Kidney (tissue), 14 donors: Measurements from ENCODE around the gene SLC9A8. TPM values are rescaled to one million over a fixed set of nuclear protein-coding genes. Genes with fewer than 3 reads are reported as not detected.

ENCODE experiments used
- DNase-seq, 5 donors: peaks; one replicate each; pipeline ENCODE4 v3.0.0-alpha.2; 2013 to 2020
- FAIRE-seq: peaks from 2 replicates; lab custom pipeline; 2012; peaks lifted over from hg19 to GRCh38; lab: Jason Lieb, UNC
- H3K27ac ChIP-seq, 2 donors: one replicate each; pipeline ENCODE4 v1.7.0; 2013; ENCODE audit warnings: low read depth in 2 of 2, low read length in 2 of 2, inconsistent platforms in 1 of 2
- H3K27me3 ChIP-seq: one replicate; pipeline ENCODE4 v1.7.1; 2013; ENCODE audit warnings: low read length, inconsistent platforms; ENCODE audit not compliant: control insufficient read depth, insufficient read depth
- H3K36me3 ChIP-seq, 3 donors: one replicate each; pipeline versions ENCODE4 v1.7.0 to v1.7.1; 2013; ENCODE audit warnings: low read length in 3 of 3, control low read depth in 1 of 3, inconsistent platforms in 1 of 3; ENCODE audit not compliant: insufficient read depth in 3 of 3, control insufficient read depth in 2 of 3
- H3K4me1 ChIP-seq, 3 donors: one replicate each; pipeline versions ENCODE4 v1.7.0 to v1.7.1; 2013; ENCODE audit warnings: low read length in 3 of 3, inconsistent platforms in 1 of 3, low read depth in 1 of 3; ENCODE audit not compliant: control insufficient read depth in 2 of 3, insufficient read depth in 2 of 3
- H3K4me3 ChIP-seq, 3 donors: one replicate each; pipeline versions ENCODE4 v1.7.0 to v1.8.1; 2013; ENCODE audit warnings: low read length in 3 of 3, control low read depth in 1 of 3, inconsistent platforms in 1 of 3
- H3K9ac ChIP-seq, 3 donors: one replicate each; pipeline versions ENCODE4 v1.7.0 to v1.7.1; 2013; ENCODE audit warnings: low read length in 3 of 3, control low read depth in 1 of 3, inconsistent platforms in 1 of 3
- H3K9me3 ChIP-seq, 3 donors: one replicate each; pipeline versions ENCODE4 v1.7.0 to v1.7.1; 2013; ENCODE audit warnings: low read length in 3 of 3, control low read depth in 1 of 3, inconsistent platforms in 1 of 3; ENCODE audit not compliant: control insufficient read depth in 2 of 3, insufficient read depth in 1 of 3
- intact Hi-C: fragments of 100-400 bp; cut with DNase I; formaldehyde crosslinking; loops from one replicate; pipeline ENCODE4 v1.11.1; 2022
- polyA plus RNA-seq: library from polyadenylated mRNA; stranded (reverse); fragments of 350-450 nt; fragmentation: Illumina TruSeq; extraction: RNeasy Lipid Tissue Mini Kit (QIAGEN cat#74804); gene quantifications from one replicate; pipeline ENCODE4 v1.2.3, GENCODE V29; 2014; ENCODE audit warnings: low read depth, low replicate concordance; ENCODE audit not compliant: insufficient read depth
- total RNA-seq: library from RNA; stranded (reverse); fragmentation: NEBNext Ultra II Directional; extraction: Animal tissue kit (Norgen Biotek cat#: 25700); gene quantifications from one replicate; pipeline ENCODE4 v1.2.1, GENCODE V29; 2021
- TF ChIP-seq, protein P1 (sequence below): IDR thresholded peaks from 3 replicates; pipeline ENCODE4 v1.5.1; 2012; ENCODE audit warnings: mild to moderate bottlenecking, moderate library complexity, borderline replicate concordance; ENCODE audit not compliant: insufficient read depth; ENCODE audit errors: extremely low read depth
- donor health status: control.
- donor health status: control.
- donor health status: control.
- donor health status: control.
- donor health status: control.
- donor health status: DM: yes; HTN: yes; CAD: no.
- donor health status: Normal renal cell carcinoma (clear cell type).

SLC9A8 gene
- total and polyA plus RNA-seq, 2 donors from 2014 or later: 4.5 to 22.4 TPM

DNA sequence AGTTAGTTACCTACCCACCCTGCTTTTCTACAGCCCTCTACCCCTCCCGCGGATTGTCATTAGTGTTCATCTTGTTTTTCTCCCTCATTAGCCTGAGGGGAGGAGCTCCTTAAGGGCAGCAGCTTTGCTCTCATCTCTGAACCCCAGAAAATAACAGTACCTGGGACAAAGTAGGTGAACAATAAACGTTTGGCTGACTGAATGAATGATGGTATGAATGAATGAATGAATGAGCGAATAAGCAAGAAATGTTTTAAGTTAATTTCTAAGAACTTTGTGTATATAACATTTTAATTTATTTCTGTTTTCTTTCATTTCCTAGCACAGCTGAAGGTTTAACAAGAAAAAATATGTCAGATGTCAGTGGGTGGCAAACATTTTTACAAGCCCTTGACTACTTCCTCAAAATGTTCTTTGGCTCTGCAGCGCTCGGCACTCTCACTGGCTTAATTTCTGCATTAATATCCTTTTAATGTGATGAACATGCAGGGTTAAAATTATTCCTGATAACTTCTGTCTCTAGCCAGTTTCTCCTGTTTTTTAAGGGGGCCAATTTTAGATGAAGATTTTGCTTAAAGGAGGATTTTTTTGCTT is 50.1 kb downstream of the SLC9A8 start:
- peaks cover 0 to 3% (median 0%) of the 10 kb centered on the region in 3 donors for H3K4me1 ChIP-seq
- TF ChIP-seq, protein P1, sequence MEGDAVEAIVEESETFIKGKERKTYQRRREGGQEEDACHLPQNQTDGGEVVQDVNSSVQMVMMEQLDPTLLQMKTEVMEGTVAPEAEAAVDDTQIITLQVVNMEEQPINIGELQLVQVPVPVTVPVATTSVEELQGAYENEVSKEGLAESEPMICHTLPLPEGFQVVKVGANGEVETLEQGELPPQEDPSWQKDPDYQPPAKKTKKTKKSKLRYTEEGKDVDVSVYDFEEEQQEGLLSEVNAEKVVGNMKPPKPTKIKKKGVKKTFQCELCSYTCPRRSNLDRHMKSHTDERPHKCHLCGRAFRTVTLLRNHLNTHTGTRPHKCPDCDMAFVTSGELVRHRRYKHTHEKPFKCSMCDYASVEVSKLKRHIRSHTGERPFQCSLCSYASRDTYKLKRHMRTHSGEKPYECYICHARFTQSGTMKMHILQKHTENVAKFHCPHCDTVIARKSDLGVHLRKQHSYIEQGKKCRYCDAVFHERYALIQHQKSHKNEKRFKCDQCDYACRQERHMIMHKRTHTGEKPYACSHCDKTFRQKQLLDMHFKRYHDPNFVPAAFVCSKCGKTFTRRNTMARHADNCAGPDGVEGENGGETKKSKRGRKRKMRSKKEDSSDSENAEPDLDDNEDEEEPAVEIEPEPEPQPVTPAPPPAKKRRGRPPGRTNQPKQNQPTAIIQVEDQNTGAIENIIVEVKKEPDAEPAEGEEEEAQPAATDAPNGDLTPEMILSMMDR: no peak
- peaks cover 0 to 20% (median 12%) of the 10 kb centered on the region in 3 donors for H3K36me3 ChIP-seq
- H3K4me3 ChIP-seq: no peak overlapping the region
- no peaks in the 10 kb centered on the region for H3K27me3 ChIP-seq
- no peak overlapping the region for H3K9ac ChIP-seq
- FAIRE-seq (no peak), DNase-seq (no peak)
- no peaks in the 10 kb centered on the region for H3K9me3 ChIP-seq
- intact Hi-C loops: no loop called here
- no peak overlapping the region for H3K27ac ChIP-seq

DNA sequence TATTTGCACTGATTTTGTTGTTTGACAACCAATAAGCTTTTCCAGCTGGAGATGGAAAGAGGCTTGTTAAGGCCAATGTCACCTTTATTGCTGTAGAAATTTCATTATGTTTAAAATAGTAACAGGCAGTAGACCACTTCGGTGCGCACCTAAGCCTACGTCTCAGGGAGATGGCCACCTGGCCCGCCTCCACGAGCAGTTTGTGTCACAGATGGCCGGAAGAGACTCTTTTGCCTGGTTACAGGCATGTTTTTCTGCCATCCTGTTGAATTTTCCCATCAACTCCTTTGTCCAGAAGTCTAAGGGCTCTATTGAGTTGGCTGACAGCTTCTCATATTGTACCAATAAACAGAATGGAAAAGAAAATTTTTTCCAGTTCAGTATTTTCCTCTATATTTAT is 51.0 kb downstream of the SLC9A8 start:
- H3K27me3 ChIP-seq: no peaks in the 10 kb centered on the region
- H3K36me3 ChIP-seq: peaks cover 0 to 25% (median 20%) of the 10 kb centered on the region in 3 donors
- no peak overlapping the region for H3K4me3 ChIP-seq
- peaks cover 0 to 3% (median 0%) of the 10 kb centered on the region in 3 donors for H3K4me1 ChIP-seq
- H3K27ac ChIP-seq: no peak overlapping the region
- intact Hi-C loops: no loop called here
- no peaks in the 10 kb centered on the region for H3K9me3 ChIP-seq
- no peak for FAIRE-seq
- no peak for DNase-seq
- TF ChIP-seq, protein P1: no peak
- H3K9ac ChIP-seq: no peak overlapping the region

- TF ChIP-seq, protein P1: no peak
- H3K27me3 ChIP-seq: no peaks in the 10 kb centered on the region
- H3K4me1 ChIP-seq: no peaks in the 10 kb centered on the region
- no peak overlapping the region for H3K27ac ChIP-seq
- peak in 1 of 5 donors; percentile 19 for DNase-seq
- no peaks in the 10 kb centered on the region for H3K9me3 ChIP-seq
- intact Hi-C loops: no loop called here
- H3K9ac ChIP-seq: no peak overlapping the region
- FAIRE-seq: no peak
- no peak overlapping the region for H3K4me3 ChIP-seq
- H3K36me3 ChIP-seq: peaks cover 0 to 25% (median 20%) of the 10 kb centered on the region in 3 donors
Measured at GRCh38 chr20:49865559-49865958, 52.9 kb downstream of the SLC9A8 start.
